HPDE6-E6E7 (cell line): ENCODE results near the gene TMEM63A.
"Not testable (repeated sequence)": the region's sequence is repeated elsewhere in the genome, so short reads cannot be mapped to it uniquely, and the experiment has no call there.

Source experiments
- DNase-seq: peaks from one replicate; pipeline ENCODE4 v3.0.0; 2011; ENCODE audit warnings: missing footprints; ENCODE audit errors: extremely low spot score

TMEM63A gene

DNA sequence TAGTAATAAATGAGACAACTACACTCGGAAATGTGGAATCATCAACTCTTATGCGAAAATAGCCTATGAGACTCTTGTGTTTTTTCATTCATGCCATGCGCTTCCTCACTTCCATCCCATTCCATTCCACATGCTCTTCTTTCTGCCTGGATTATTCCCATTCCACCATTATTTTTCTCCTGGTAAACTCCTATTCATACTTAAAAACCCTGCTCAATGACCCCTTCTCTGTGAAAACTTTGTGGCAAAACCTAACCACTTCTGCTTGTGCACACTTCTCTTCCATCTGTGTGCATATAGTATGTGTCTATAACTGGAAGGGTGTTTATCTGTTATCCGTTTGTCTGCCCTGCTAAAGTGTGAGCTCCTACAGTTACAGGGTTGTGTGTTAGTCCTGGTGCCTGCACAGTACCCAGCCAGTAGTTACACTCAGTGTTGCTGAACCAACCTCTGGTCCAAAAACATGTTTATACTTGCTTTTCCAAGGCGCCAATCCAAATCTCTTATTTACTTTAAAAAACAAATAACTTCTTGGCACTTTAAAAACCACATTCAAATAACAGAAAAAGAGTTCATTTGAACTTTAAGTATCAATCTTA is 61.6 kb downstream of the TMEM63A start:
- DNase-seq, result no peak

DNA sequence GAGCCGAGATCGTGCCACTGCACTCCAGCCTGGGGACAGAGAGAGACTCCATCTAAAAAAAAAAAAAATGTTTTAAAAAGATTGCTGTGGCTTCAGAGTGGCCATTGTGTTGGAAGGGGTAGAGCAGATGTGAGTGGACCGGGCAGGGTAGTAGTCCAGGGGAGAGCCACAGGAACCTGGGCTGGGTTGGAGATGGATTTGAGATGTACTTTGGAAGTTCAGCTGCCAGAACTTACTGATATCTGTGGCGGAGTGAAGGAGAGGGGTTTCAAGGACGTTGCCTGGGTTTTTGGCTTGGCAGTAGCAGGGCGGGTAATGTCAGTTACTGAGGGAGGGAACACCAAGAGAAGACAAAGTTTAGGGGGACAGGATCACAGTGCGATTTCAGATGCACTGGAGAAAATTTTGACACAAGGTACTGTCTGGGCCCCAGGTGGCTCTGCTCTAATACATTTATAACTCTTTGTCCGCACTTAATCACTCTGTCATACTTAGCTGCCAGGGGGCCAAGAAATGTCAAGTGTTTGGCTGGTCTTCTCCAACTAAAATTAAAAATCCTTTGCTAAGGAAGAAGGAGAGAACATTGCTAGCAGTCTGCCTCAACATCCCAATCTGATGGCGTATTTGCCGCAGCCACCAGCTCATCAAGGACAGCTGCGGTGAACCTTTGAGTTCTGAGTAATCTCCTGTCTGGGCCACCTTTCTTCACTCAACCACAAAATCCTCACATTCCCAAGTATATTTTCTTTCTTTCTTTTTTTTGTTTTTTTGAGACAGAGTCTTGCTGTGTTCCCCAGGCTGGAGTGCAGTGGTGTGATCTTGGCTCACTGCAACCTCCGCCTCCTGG is 62.6 kb downstream of the TMEM63A start:
- DNase-seq, result no peak

DNA sequence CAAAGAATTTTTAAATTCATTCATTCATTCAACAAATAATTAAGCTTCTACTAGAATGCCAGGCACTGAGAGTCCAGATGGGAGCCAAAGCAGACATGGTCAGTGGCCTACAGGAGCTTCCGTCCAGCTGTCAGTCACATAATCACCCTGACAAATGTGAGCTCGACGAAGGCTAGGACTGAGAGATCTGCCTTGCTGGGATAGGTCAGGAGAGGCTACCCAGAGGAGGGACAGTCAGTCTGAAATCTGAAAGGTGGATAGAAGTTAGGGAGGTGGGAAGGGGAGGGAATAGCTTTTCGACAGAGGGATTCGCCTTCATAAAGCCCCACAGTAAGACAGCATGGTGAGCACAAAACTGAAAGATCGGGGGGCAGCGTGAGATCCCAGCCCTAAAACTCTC is 64.0 kb downstream of the TMEM63A start:
- DNase-seq, result no peak

DNA sequence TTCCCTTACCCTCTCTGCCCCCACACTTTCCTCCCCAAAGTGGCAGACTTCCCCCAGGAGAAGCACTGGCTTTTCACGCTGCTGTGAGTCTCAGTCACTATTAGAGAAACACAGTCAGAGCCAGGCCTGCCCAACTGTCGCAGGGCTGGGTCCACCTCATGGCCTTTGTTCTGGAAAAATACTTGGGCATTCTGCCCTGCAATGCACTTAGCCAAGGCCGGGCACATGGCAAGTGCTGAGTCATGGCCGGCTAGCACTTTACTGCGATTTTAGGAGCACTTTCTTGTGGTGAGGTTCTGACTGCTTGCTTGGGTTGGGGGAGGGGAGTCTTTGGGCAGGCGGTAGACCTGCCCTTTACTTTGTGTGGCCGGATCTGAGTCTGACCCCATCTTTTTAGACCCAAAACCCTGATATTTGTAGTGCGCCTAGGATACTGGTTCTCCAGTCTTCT is 64.5 kb downstream of the TMEM63A start:
- peak; percentile 59 for DNase-seq

DNA sequence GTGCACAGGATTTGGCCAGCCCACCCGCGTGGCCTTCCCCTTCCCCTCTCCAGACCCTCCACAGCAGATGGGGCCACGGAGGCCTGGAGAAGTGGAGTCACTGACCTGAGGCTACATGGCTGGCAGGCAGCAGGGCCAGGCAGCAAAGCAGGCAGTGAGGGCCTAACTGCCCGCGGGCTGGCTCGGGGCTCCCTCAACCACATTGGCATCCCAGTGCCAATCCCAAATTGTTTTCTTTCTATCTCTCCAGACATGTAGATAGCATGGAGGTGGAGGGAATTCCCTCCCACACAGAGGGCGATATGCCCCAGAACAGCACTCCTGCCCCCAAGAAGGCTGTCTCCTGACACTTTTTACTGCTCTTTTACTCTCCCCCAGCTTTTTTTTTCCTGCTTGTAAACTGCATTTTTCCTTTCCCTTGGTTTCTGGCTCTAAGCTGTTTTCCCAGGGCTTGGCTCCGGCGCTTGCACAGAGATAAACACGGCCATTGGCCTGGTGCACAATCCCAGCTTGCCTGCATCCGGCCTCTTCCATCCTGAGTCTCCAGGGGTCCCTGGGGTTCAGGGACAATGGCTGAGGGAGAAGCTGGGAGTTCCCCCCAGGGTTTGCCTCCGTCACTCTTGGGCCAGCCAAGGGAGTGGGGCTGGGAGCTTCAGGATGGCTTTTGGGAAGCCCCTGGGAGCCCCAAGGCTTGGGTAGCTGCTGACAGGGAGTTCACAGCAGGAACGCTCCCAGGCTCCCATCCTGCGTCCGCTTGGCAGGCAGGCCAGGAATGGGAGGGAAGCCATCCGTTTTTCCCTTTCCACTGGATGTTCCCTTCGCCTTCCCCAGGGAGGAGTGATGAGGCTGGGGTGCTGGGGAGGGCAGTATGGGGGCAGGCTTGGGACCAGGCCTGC is 65.3 kb downstream of the TMEM63A start:
- DNase-seq, result no peak

DNA sequence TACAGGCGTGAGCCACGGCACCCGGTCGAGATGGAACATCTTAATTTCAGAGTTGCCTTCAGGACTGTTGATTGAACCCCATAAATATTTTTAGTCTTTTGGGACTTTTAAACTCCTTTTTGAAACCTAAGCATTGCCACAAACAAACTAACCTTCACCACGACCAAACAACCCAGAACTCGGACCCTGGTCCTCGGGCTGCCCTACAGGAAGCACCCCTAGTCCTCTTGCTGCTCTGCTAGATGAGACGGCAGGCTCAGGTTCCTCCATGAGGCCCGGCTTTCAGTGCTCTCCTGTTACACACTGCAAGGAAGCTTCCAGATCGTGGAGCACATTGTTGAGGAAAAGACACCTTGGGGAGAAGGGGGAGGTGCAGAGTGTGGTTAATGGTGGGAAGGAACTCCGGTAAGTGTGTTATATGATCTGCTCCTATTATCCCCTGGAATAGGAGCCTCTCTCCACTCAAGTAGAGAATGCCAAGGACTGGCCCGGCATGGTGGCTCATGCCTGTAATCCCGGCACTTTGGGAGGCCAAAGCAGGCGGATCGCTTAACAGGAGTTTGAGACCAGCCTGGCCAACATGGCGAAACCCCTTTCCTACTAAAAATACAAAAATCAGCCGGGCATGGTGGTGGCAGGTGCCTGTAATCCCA is 66.5 kb downstream of the TMEM63A start:
- no peak for DNase-seq

DNA sequence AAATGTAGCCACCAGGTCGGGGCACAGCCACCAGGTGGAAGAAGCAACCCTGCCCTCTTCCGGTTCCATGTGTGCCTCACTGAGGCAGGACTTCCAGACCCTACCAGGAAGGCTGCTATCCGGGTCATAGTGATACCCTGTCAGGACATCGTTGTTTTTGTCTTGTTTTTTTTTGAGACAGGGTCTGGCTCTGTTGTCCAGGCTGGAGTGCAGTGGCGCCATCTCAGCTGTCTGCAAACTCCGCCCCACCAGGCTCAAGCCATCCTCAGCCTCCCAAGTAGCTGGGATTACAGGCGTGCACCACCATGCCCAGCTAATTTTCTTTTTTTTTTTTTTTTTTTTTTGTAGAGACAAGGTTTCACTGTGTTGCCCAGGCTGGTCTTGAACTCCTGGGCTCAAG is 67.1 kb downstream of the TMEM63A start:
- not testable (repeated sequence) for DNase-seq

DNA sequence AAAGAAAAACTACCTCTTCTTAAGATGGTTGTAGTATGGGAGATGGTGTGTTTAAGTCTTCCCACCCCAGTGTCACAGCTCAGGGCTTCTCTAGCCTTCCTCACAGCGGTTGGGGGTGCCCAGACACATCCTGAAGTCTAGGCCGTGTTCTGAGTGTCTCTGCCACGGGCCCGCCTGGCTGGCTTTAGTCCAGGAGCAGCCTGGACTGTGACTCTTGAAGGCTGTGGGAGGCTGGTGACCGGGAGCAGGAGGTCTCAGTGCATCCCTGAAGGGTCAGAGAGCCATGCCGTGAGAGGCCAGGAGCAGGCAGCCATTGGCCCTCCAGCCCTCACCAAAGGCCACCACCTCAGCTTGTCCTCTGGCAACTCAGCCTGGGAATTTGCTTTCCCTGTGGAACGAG is 67.8 kb downstream of the TMEM63A start:
- DNase-seq, result no peak

DNA sequence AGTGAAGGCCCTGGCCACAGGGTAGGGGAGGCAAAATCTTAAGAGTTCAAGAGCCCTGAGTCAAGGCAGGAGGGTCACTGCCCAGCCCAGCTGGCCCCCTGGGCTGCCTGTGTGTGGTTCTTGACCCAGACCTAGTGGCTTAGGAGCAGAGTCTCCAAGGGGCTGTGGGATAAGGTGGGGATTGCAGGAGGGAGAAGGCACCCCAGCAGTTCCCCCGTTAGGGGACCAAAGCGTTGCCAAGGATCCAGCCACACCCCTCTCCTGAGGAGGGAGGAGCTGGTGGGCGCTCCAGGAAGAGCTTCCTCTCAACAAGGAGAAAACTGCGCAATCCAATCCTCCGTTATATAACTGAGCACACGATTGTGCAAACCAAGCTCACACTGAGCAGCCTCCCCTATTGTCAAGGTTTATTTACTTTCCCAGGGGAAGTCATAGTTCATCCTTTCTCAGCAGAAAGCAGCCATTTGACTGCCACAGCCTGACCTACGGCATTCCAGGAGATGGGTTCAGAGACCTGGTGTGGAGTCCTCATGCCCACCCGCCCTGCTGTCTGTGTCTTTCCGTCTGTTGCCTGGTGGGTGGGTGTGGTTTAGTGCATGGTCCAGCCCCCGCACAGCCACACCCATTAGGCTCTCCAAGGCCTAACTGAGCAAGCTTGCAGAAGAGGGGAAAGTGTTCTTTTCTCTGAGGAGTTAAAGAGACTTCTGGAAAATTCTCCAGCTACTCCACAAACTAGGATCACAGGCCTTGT is 68.8 kb downstream of the TMEM63A start:
- no peak for DNase-seq

DNA sequence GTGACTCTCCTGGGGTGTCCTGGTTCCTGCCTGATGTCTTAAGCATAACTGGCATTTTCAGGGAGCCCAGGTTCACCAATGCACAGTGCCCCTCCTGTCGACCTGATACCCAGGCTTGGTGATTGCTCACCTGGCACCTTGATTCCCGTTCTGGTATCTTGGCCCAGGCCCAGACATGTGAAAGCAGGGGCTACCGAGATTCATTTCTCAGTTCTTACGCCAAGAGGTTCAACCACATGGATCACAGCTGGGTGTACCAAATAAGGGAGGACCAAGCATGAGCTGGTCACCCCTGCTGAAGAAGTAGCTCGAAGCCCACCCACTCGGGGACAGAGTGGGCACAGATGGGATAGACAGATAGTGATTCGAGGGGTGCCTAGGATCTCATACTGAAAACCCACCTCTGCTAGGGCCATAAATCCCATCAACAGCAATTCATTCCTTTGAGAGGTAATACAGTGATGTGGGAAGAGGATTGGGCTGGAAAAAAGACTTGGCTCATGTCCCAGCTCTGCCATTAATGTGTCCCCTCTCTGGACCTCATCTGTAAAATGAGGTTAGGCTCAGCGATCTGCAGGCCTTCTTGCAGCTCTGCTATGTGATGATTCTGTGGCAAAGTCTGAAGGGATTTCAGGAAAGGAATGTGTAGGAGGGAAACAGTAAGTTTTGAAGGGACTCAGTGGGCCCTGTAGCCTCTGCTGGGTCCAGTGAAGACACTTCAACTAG is 69.5 kb downstream of the TMEM63A start:
- DNase-seq, result no peak

DNA sequence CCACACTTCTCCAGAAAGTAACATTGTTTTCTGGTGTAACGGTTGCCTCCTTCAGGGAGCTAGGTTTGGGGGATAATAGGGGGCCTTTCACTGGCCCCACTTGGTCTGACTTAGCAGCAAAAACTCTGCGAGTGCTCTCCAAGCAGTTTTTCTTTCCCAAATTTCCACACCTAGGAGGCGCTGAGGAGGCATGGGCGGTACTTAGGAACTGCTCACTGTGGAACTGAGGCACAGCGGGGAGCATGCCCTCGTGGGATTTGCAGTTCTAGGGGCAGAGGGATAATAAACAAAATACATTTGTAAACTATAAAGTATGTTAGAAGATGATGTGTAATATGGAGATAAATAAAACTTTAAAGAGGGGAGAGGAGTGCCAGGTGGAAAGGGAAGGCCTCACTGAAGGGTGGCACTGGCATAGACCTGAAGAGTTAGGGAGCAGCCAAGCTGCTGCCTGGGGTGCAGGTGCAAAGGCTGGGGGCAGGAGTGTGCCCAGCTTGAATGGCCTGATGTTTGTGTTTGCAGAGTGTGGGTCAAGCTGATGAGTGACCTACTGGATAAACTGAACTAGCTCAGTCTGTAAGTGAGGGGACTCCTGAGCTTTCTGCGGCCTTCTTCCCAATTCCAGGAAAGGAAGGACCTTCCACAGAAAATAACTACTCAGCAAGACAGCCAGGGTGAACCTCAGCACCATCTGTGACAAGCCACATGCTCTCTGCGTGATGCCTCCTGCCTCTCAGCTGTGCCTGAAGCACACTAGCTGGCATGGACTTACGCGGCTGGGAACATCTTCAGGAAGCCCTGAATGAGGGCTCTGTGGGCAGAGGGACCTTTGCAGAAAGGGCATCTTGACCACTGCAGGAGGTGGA is 70.3 kb downstream of the TMEM63A start:
- no peak for DNase-seq

DNA sequence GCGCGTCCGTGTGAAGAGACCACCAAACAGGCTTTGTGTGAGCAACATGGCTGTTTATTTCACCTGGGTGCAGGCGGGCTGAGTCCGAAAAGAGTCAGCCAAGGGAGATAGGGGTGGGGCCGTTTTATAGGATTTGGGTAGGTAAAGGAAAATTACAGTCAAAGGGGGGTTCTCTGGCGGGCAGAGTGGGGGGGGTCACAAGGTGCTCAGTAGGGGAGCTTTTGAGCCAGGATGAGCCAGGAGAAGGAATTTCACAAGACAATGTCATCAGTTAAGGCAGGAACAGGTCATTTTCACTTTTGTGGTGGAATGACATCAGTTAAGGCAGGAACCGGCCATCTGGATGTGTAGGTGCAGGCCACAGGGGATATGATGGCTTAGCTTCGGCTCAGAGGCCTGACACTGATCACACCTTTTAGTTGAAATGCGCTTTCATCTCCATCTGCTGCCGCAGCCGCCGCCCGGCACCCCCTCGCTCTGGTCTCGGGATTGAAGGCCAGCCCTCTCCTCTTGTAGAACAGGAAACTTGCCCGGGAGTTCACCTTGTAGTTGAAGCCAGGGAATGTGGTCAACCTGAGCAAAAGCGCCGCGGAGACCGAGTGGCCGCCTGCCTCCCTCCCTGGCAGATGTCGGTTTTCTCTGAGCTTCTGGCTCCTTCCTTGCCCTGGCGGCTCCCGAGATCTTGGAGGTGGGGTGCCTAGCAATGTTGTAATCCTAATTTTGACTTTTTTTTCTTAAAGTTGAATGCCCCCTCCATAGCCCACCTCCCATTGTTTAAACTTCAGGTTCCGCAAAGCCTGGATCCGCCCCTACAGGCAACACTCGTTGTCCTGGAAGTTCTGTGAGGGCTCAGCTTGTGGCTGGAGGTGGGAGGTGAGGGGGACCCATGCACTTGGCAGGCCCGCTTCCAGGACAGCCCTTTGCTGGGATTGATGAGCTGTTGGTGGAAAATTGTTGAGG is 71.3 kb downstream of the TMEM63A start:
- not testable (repeated sequence) for DNase-seq

DNA sequence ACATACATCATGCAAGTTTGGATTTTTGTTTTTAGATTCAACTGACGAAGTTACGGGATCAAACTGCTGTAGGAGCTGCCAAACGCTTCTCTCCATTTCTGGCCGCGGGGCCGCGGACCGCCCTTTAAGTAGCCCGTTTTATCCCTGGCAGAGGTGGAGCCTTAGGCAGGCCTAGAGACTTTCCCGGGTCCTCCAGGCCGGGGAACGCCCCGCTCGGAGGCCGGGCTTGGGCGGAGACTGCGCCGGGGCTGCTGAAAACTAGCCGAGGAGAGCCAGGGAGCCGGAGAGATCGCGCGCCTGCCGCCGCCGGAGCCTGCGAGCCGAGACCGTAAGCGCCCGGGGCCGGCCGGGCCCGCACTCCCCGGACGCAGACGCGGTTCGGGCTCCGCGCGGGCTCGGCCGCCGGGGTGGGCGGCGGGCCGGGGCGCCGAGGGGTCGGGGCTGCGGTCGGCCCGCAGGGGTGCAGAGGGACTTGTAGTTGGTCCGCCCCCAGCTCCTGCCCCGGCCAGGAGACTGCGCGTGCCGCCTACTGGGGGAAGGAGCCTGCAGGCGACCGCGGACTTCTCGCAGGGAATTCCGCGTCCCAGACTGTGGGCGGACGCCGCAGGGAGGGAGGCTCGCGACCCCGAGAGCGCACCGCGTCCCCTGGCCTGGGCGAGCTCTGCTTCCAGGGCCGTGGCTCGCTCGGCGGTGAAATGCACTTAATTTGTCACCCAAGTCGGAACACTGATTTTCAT is 72.2 kb downstream of the TMEM63A start, which contains the start of gene EPHX1:
TSS of gene EPHX1 (plus strand) at position 283 of the 737 bp plus-strand sequence. CDS start 18,606 bp downstream, outside the sequence.
- peak; percentile 98 for DNase-seq

DNA sequence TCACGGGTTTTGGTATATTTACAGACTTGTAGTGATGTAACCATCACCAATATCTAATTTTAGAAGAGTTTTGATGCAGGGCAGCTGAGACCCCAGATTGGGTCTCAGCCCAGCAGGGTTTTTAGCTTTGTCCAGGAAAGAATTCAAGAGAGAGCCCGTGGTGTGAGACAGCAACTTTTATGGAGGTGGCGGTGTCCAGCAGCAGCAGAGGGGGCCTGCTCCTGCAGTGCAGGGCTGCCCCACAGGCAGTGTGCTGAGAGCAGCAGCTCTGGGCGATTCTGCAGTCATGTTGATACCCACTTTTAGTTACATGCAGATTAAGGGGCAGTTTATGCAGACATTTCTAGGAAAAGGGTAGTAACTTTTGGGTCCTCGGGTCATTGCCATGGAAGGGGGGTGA is 74.0 kb downstream of the TMEM63A start:
- DNase-seq, result no peak

DNA sequence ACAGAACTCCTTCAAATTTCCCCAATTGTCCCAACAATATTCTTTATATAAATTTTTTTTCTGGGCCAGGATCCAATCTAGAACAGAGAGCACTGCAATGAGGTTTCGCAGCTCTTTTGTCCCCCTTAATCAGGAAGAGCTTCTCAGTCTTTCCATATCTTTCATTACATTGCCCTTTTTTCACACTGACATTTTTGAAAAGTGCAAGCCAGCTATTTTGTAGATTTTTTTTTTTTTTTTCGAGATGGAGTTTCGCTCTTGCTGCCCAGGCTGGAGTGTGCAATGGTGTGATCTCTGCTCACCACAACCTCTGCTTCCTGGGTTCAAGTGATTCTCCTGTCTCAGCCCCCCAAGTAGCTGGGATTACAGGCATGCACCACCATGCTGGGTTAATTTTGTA is 75.4 kb downstream of the TMEM63A start:
- DNase-seq, result not testable (repeated sequence)

DNA sequence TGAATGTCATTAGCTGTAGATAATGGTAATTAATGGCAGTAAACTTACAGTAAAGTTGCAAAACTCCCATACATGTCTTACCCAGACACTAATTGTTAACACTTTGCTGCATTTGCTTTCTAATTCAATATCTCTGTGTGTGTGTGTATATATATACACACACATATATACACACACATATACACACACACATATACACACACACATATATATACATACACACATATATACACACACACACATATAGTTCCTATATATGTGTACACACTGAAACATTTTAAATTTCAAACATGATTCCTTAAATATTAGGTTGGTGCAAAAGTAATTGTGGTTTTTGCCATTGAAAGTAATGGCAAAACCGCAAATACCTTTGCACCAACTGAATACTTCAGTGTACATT is 75.9 kb downstream of the TMEM63A start:
- DNase-seq, result no peak

DNA sequence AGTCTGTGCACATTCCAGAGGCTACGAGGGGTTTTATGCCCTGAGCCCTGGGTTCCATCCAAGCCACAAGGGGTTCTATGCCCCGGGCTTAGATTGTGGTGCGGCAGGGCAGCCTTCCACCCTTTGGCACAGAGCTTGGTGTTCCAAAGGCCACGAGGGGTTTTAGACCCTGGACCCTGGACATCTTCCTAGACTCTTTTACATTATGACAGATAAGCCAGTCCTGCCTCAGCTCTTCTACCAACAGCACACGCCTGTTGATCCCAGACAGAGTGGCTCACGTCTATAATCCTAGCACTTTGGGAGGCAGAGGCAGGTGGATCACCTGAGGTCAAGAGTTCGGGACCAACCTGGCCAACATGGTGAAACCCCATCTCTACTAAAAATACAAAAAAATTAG is 81.0 kb downstream of the TMEM63A start:
- not testable (repeated sequence) for DNase-seq
